H9 (cell line): ENCODE results near the gene BCKDHB. TPM values are rescaled to one million over a fixed set of nuclear protein-coding genes. Genes with fewer than 3 reads are reported as not detected.

Experiments used
- DNase-seq: peaks from one replicate; pipeline ENCODE4 v3.0.0-alpha.2; 2017
- H2AFZ ChIP-seq: one replicate; pipeline ENCODE4 v1.6.1; 2013; ENCODE audit warnings: mild to moderate bottlenecking, low read length, control low read depth, moderate library complexity
- H2AK5ac ChIP-seq: 2 replicates; pipeline ENCODE4 v1.6.1; 2013; ENCODE audit warnings: low read length, control low read depth, mixed read lengths; ENCODE audit not compliant: insufficient read length
- H2BK120ac ChIP-seq: one replicate; pipeline ENCODE4 v1.6.1; 2013; ENCODE audit warnings: low read depth, mild to moderate bottlenecking, low read length, control low read depth, inconsistent platforms; ENCODE audit not compliant: poor library complexity, severe bottlenecking
- H2BK12ac ChIP-seq: 2 replicates; pipeline ENCODE4 v1.6.1; 2013; ENCODE audit warnings: low read length, control low read depth, mixed read lengths, low read depth; ENCODE audit not compliant: insufficient read length
- H2BK15ac ChIP-seq: 2 replicates; pipeline ENCODE4 v1.6.1; 2013; ENCODE audit warnings: low read depth, low read length, control low read depth
- H2BK20ac ChIP-seq: one replicate; pipeline ENCODE4 v1.6.1; 2013; ENCODE audit warnings: low read depth, mild to moderate bottlenecking, low read length, control low read depth, inconsistent platforms; ENCODE audit not compliant: poor library complexity, severe bottlenecking
- H2BK5ac ChIP-seq: 2 replicates; pipeline ENCODE4 v1.6.1; 2013; ENCODE audit warnings: low read length, control low read depth, mixed read lengths; ENCODE audit not compliant: insufficient read length
- H3K14ac ChIP-seq: 2 replicates; pipeline ENCODE4 v1.6.1; 2013; ENCODE audit warnings: low read length, control low read depth; ENCODE audit not compliant: insufficient read depth
- H3K18ac ChIP-seq: 2 replicates; pipeline ENCODE4 v1.6.1; 2013; ENCODE audit warnings: low read depth, mild to moderate bottlenecking, mixed read lengths, low read length, control low read depth; ENCODE audit not compliant: insufficient read length
- H3K23ac ChIP-seq: 2 replicates; pipeline ENCODE4 v1.6.1; 2013; ENCODE audit warnings: low read length, control low read depth, mixed read lengths, low read depth; ENCODE audit not compliant: insufficient read length
- H3K23me2 ChIP-seq: 2 replicates; pipeline ENCODE4 v1.6.1; 2013; ENCODE audit warnings: low read depth, mild to moderate bottlenecking, mixed read lengths, low read length, control low read depth; ENCODE audit not compliant: insufficient read length, poor library complexity, severe bottlenecking
- H3K27ac ChIP-seq: 2 replicates; pipeline ENCODE4 v1.5.1; 2013; ENCODE audit warnings: low read length, control low read depth, mixed read lengths, low read depth; ENCODE audit not compliant: insufficient read length
- H3K27me3 ChIP-seq: 2 replicates; pipeline ENCODE4 v1.6.1; 2013; ENCODE audit warnings: low read length, control low read depth, inconsistent platforms; ENCODE audit not compliant: insufficient read depth
- H3K4ac ChIP-seq: 2 replicates; pipeline ENCODE4 v1.6.1; 2013; ENCODE audit warnings: low read depth, mild to moderate bottlenecking, control low read depth, inconsistent platforms, low read length, moderate library complexity
- H3K4me1 ChIP-seq: 2 replicates; pipeline ENCODE4 v1.6.1; 2013; ENCODE audit warnings: low read length, control low read depth, inconsistent platforms; ENCODE audit not compliant: insufficient read depth
- H3K4me2 ChIP-seq: 2 replicates; pipeline ENCODE4 v1.6.1; 2013; ENCODE audit warnings: low read length, control low read depth, mixed read lengths; ENCODE audit not compliant: insufficient read length, insufficient read depth
- H3K56ac ChIP-seq: 2 replicates; pipeline ENCODE4 v1.6.1; 2013; ENCODE audit warnings: low read depth, mild to moderate bottlenecking, mixed read lengths, low read length, control low read depth; ENCODE audit not compliant: insufficient read length
- H3K79me1 ChIP-seq: 2 replicates; pipeline ENCODE4 v1.6.1; 2013; ENCODE audit warnings: low read depth, mild to moderate bottlenecking, moderate library complexity, low read length, control low read depth, inconsistent platforms; ENCODE audit not compliant: insufficient read depth, poor library complexity, severe bottlenecking
- H3K79me2 ChIP-seq: 2 replicates; pipeline ENCODE4 v1.6.1; 2013; ENCODE audit warnings: low read length, control low read depth, inconsistent platforms; ENCODE audit not compliant: insufficient read depth
- H3K9ac ChIP-seq: 2 replicates; pipeline ENCODE4 v1.6.1; 2013; ENCODE audit warnings: low read length, control low read depth, mixed read lengths; ENCODE audit not compliant: insufficient read length; ENCODE audit errors: extremely low read depth
- H3K9me3 ChIP-seq: one replicate; pipeline ENCODE4 v1.6.1; 2013; ENCODE audit warnings: low read depth, low read length, inconsistent platforms; ENCODE audit not compliant: control insufficient read depth
- H3T11ph ChIP-seq: one replicate; pipeline ENCODE4 v1.6.1; 2013; ENCODE audit warnings: mild to moderate bottlenecking, low read length, control low read depth, inconsistent platforms
- H4K20me1 ChIP-seq: one replicate; pipeline ENCODE4 v1.6.1; 2013; ENCODE audit not compliant: control insufficient read depth, insufficient read length, insufficient read depth
- H4K5ac ChIP-seq: 2 replicates; pipeline ENCODE4 v1.6.1; 2013; ENCODE audit warnings: low read depth, mild to moderate bottlenecking, mixed read lengths, low read length, control low read depth; ENCODE audit not compliant: insufficient read length
- H4K8ac ChIP-seq: replicated peaks from 2 replicates; pipeline ENCODE4 v1.6.1; 2013; ENCODE audit warnings: low read length, control low read depth, mixed read lengths, low read depth; ENCODE audit not compliant: insufficient read length
- H4K91ac ChIP-seq: 2 replicates; pipeline ENCODE4 v1.6.1; 2013; ENCODE audit warnings: low read depth, mild to moderate bottlenecking, moderate library complexity, mixed read lengths, low read length, control low read depth; ENCODE audit not compliant: insufficient read length
- H3K27ac Mint-ChIP-seq, 3 experiments: 2 replicates in 2 of 3; 3 replicates in 1 of 3; pipeline ENCODE4 v1.8.0; 2020 to 2021; ENCODE audit warnings: mixed read lengths in 3 of 3, mild to moderate bottlenecking in 1 of 3, moderate library complexity in 1 of 3
- H3K27me3 Mint-ChIP-seq: 2 replicates; pipeline ENCODE4 v1.8.0; 2021; ENCODE audit warnings: low read depth, mild to moderate bottlenecking, moderate library complexity, mixed read lengths
- H3K36me3 Mint-ChIP-seq, 3 experiments: 2 replicates in 2 of 3; 3 replicates in 1 of 3; pipeline ENCODE4 v1.8.0; 2020 to 2021; ENCODE audit warnings: low read depth in 3 of 3, mixed read lengths in 3 of 3; ENCODE audit not compliant: insufficient read depth in 1 of 3
- H3K4me1 Mint-ChIP-seq, 2 experiments: 2 replicates each; pipeline ENCODE4 v1.8.0; 2020; ENCODE audit warnings: mixed read lengths in 2 of 2
- H3K4me3 Mint-ChIP-seq, 2 experiments: 2 replicates in 1 of 2; 3 replicates in 1 of 2; pipeline ENCODE4 v1.8.0; 2020 to 2021; ENCODE audit warnings: mild to moderate bottlenecking in 2 of 2, mixed read lengths in 2 of 2, moderate library complexity in 1 of 2
- H3K9me3 Mint-ChIP-seq, 2 experiments: 2 replicates in 1 of 2; 3 replicates in 1 of 2; pipeline ENCODE4 v1.8.0; 2020; ENCODE audit warnings: mild to moderate bottlenecking in 2 of 2, mixed read lengths in 2 of 2, moderate library complexity in 1 of 2
- CTCF ChIP-seq: fragments of 200-600 bp; sonication (generic); conservative IDR thresholded peaks from 3 replicates; pipeline ENCODE4 v1.8.0; 2021; ENCODE audit warnings: antibody characterized with exemption, mild to moderate bottlenecking
- total RNA-seq: library from RNA; stranded (reverse); gene quantifications from 2 replicates; pipeline ENCODE4 v1.2.1, GENCODE V29; 2021

The BCKDHB gene
- total RNA-seq, 1 experiment from 2014 or later: 26.6 TPM

GRCh38 chr6:80287112-80287511 is 180.6 kb downstream of the BCKDHB start:
- H4K8ac ChIP-seq: no peak overlapping the region
- H3K4me3 Mint-ChIP-seq: no peak overlapping the region
- H3K27ac ChIP-seq: no peak overlapping the region
- H3K56ac ChIP-seq: no peak overlapping the region
- no peak overlapping the region for H2BK120ac ChIP-seq
- H3K4me1 Mint-ChIP-seq: no peaks in the 10 kb centered on the region
- peak overlapping the region in 1 of 3 experiments; percentile 27; a peak in 1 of 7 replicates for H3K27ac Mint-ChIP-seq
- no peak overlapping the region for H3K18ac ChIP-seq
- no peak overlapping the region for H2BK5ac ChIP-seq
- H4K20me1 ChIP-seq: no peaks in the 10 kb centered on the region
- no peaks in the 10 kb centered on the region for H3K27me3 Mint-ChIP-seq
- H3K4me2 ChIP-seq: no peak overlapping the region
- H2BK15ac ChIP-seq: no peak overlapping the region
- no peak overlapping the region for H3K14ac ChIP-seq
- H3K23ac ChIP-seq: no peak overlapping the region
- H4K91ac ChIP-seq: no peak overlapping the region
- H4K5ac ChIP-seq: no peak overlapping the region
- H3T11ph ChIP-seq: no peak overlapping the region
- H3K9me3 Mint-ChIP-seq: peaks cover 4 to 11% of the 10 kb centered on the region in 2 experiments
- no peak overlapping the region for H2BK12ac ChIP-seq
- no peak for TF ChIP-seq CTCF
- H2BK20ac ChIP-seq: no peak overlapping the region
- no peak overlapping the region for H2AK5ac ChIP-seq
- H3K27me3 ChIP-seq: no peaks in the 10 kb centered on the region
- H2AFZ ChIP-seq: no peak overlapping the region
- H3K23me2 ChIP-seq: no peaks in the 10 kb centered on the region
- peaks cover 7 to 10% (median 9%) of the 10 kb centered on the region in 3 experiments; a peak in 6 of 7 replicates for H3K36me3 Mint-ChIP-seq
- no peaks in the 10 kb centered on the region for H3K79me1 ChIP-seq
- no peak for DNase-seq
- no peaks in the 10 kb centered on the region for H3K4me1 ChIP-seq
- no peaks in the 10 kb centered on the region for H3K79me2 ChIP-seq
- no peaks in the 10 kb centered on the region for H3K9me3 ChIP-seq
- no peak overlapping the region for H3K4ac ChIP-seq
- H3K9ac ChIP-seq: no peak overlapping the region
